ENCODE results near the gene CITED2.

CITED2 gene

GRCh38 chr6:139325686-139326085 lies 48.8 kb downstream of the CITED2 start:
- no peak for DNase-seq

- DNase-seq = no peak
These were observed 49.3 kb downstream of the CITED2 start for GRCh38 chr6:139325125-139325524.

GRCh38 chr6:139324301-139324555 lies 50.2 kb downstream of the CITED2 start:
- DNase-seq = no peak

GRCh38 chr6:139323511-139324300 lies 50.7 kb downstream of the CITED2 start:
- no peak for DNase-seq

All from NCI-H774 (cell line).